Measurements from ENCODE around the gene ASB2.

ASB2 gene

GRCh38 chr14:93911975-93912615 lies 64.3 kb downstream of the ASB2 start:
- Histone ChIP-seq H3K27ac (no peak overlapping the region), H3K4me1 (ENCODE audit: control insufficient read depth in 1 of 2, insufficient read depth in 1 of 2, low read depth in 1 of 2, low read length in 1 of 2) (no peaks in the 10 kb centered on the region), H3K27me3 (no peaks in the 10 kb centered on the region), H3K4me3 (ENCODE audit: low read depth in 1 of 2, low read length in 1 of 2) (no peak overlapping the region), H3K9me3 (no peaks in the 10 kb centered on the region), H3K36me3 (no peaks in the 10 kb centered on the region)
- TF ChIP-seq, protein P1, sequence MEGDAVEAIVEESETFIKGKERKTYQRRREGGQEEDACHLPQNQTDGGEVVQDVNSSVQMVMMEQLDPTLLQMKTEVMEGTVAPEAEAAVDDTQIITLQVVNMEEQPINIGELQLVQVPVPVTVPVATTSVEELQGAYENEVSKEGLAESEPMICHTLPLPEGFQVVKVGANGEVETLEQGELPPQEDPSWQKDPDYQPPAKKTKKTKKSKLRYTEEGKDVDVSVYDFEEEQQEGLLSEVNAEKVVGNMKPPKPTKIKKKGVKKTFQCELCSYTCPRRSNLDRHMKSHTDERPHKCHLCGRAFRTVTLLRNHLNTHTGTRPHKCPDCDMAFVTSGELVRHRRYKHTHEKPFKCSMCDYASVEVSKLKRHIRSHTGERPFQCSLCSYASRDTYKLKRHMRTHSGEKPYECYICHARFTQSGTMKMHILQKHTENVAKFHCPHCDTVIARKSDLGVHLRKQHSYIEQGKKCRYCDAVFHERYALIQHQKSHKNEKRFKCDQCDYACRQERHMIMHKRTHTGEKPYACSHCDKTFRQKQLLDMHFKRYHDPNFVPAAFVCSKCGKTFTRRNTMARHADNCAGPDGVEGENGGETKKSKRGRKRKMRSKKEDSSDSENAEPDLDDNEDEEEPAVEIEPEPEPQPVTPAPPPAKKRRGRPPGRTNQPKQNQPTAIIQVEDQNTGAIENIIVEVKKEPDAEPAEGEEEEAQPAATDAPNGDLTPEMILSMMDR (IDR thresholded peaks at IDR 0.05), result no peak

DNA sequence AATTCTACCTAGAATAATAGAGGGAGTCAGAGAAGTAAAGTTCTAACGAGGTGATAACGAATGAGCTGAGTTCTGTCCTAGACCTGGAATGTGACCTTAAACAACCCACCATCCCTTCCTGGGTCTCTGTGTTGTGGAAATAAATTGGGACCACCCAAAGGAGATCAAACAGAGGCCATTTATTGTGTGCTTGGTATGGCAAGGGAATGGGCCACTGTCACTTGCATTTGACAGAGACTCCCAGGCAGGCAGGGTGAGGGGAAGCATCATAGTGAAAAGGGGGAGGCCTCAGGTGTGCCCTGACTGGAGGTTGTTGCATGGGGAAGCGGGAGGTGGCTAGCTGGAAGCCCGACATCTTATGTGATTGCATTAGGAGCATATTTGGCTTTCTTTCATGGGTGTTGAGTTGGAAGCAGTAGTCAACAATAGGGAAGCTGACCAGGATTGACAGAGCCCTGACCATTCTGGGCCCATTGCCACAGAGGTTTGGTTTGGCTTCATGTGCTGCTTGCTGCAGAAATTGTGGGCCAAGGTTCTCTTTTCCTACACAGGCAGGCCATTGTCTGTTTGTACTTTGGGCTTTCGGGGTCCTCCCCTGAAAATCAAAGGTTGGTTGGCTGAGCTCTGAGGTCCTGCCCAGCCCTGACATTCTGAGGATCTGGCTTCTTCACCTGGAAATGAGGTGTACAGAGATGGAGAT lies 66.8 kb downstream of the ASB2 start:
- Histone ChIP-seq H3K36me3 (no peaks in the 10 kb centered on the region), H3K27ac (no peak overlapping the region), H3K4me3 (ENCODE audit: low read depth in 1 of 2, low read length in 1 of 2) (no peak overlapping the region), H3K9me3 (no peaks in the 10 kb centered on the region), H3K27me3 (no peaks in the 10 kb centered on the region), H3K4me1 (ENCODE audit: control insufficient read depth in 1 of 2, insufficient read depth in 1 of 2, low read depth in 1 of 2, low read length in 1 of 2) (no peaks in the 10 kb centered on the region)
- TF ChIP-seq, protein P1 (IDR thresholded peaks at IDR 0.05), result no peak

GRCh38 chr14:93906341-93907329 lies 69.7 kb downstream of the ASB2 start:
- Histone ChIP-seq H3K36me3 (no peaks in the 10 kb centered on the region), H3K9me3 (no peaks in the 10 kb centered on the region), H3K27me3 (peaks cover 7% of the 10 kb centered on the region), H3K27ac (no peak overlapping the region), H3K4me3 (ENCODE audit: low read depth in 1 of 2, low read length in 1 of 2) (no peak overlapping the region), H3K4me1 (ENCODE audit: control insufficient read depth in 1 of 2, insufficient read depth in 1 of 2, low read depth in 1 of 2, low read length in 1 of 2) (no peaks in the 10 kb centered on the region)
- TF ChIP-seq, protein P1 (IDR thresholded peaks at IDR 0.05), result no peak

GRCh38 chr14:93905623-93906022 lies 70.7 kb downstream of the ASB2 start:
- TF ChIP-seq, protein P1 (IDR thresholded peaks at IDR 0.05), result no peak
- Histone ChIP-seq H3K9me3 (no peaks in the 10 kb centered on the region), H3K4me3 (ENCODE audit: low read depth in 1 of 2, low read length in 1 of 2) (no peak overlapping the region), H3K36me3 (no peaks in the 10 kb centered on the region), H3K4me1 (ENCODE audit: control insufficient read depth in 1 of 2, insufficient read depth in 1 of 2, low read depth in 1 of 2, low read length in 1 of 2) (no peaks in the 10 kb centered on the region), H3K27me3 (peaks cover 7% of the 10 kb centered on the region), H3K27ac (no peak overlapping the region)

DNA sequence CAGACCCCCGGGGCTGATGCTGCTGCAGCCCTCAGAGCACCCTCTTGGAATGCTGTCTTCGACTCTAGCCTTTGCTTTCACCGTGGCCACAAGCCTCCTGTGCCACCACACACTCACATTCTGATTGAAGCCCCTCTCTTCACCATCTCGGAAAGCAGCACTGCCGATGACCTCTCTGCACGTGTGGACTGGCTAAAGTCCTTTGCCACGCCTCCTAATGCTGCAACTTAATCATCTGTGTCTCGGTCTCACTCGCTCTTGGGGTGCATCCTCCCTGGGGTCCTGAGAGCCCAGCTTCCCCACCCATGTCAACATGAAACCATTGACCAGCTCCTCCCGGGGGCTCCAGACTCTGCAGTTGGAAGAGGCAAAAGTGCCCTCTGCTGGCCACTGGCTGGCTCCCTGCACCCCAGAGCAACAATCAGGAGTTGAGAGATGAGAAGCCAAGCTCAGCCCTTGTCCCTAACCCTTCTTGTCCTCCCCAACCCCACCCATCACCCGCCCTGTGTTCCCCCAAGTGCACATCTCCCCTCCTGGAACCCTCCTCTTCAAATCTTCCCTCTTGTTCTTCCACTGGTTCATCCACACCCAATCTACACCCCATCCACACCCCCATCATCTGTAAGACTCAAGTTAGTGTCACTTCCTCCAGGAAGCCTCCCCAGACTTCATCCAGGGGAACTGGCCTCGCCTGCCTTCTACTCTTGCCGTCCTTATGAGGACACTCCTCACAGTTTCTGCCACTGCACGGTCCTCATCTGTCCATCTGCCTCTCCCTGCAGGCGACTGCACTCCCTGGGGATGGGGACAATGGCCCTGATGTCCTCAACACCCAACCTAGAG lies 72.8 kb downstream of the ASB2 start:
- H3K4me1 ChIP-seq (ENCODE audit: control insufficient read depth in 1 of 2, insufficient read depth in 1 of 2, low read depth in 1 of 2, low read length in 1 of 2), result no peaks in the 10 kb centered on the region
- H3K9me3 ChIP-seq, result no peaks in the 10 kb centered on the region
- no peak overlapping the region for H3K27ac ChIP-seq
- H3K27me3 ChIP-seq, result peaks cover 7% of the 10 kb centered on the region
- H3K36me3 ChIP-seq, result no peaks in the 10 kb centered on the region
- TF ChIP-seq, protein P1 (IDR thresholded peaks at IDR 0.05), result no peak
- H3K4me3 ChIP-seq (ENCODE audit: low read depth in 1 of 2, low read length in 1 of 2), result no peak overlapping the region

All from neutrophil (primary cell).